ENCODE data around the gene HPSE2.

The HPSE2 gene

DNA sequence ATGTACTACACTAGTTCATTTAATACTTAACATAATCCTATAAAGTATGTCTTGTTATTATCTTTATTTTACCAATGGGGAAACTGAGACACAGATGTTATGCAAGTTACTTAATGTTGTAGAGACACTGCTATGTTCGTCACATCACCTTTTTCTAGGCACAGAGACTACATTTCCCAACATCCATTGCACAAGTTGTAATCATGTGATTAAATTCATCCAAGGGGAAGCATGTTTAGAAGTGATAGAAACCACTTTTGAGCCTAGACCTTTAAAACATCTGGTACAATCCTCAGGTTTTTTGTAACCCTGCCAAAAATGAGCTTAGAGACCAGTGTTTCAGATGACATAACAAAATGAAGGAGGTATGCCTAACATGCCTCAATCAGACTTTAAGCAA lies 402.1 kb downstream of the HPSE2 start:
- DNase-seq (ENCODE audit: low read depth in 2 of 2) = no peak

DNA sequence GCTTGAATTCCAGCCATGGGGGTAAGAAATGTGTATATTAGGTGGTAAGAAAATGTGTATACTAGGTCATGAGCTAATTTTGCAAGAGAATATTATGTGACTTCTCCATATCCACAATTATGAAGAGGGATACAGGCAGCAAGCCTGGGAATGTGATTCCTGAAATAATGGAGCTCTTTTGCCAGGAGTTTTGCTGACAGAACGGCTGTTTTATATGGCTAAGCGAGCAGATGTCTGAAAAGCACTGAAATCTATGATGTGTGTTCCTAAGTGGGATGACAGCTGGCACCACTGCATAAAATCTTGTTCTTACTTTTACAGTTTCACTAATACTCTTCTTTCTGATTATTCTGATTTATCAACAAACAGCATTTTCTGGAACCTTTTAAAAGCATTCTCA lies 402.9 kb downstream of the HPSE2 start:
- DNase-seq (ENCODE audit: low read depth in 2 of 2) = no peak

DNA sequence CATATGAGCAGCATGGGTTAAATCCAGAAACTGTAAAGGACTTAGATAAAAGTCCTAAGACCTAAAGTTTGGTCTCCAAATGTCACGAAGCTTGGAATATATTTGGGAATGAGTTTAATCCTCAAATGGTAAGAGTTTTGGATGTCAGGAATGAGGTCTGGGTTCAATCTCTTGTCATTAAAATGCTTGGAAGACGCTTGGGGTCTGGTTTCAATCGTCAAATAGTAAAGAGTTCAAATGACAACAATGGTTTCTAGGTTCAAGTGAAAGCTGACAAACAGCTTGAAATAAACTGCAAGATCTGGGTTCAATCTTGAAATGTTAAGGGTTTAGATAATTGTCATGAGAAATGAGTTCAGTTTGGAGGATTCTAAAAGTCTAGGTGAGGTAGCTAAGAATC lies 403.5 kb downstream of the HPSE2 start:
- no peak for DNase-seq (ENCODE audit: low read depth in 2 of 2)

DNA sequence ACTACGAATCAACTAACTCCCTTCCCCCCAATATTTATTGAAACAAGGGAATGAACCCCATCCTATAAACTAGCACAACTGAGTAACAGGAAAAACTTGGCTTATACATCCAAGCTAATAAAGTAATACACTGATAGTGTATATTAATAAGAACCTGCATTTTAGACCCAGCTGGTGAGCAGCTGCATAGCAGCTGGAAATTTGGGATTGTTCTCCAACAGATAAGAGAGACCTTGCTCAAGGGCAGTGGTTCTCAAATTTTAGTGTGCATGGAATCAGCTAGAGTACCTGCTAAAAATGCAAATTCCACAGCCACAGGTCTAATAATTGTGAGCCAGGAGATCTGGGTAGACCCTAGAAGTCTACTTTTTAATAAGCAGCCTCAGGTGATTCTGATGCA lies 404.3 kb downstream of the HPSE2 start:
- DNase-seq (ENCODE audit: low read depth in 2 of 2) = no peak

DNA sequence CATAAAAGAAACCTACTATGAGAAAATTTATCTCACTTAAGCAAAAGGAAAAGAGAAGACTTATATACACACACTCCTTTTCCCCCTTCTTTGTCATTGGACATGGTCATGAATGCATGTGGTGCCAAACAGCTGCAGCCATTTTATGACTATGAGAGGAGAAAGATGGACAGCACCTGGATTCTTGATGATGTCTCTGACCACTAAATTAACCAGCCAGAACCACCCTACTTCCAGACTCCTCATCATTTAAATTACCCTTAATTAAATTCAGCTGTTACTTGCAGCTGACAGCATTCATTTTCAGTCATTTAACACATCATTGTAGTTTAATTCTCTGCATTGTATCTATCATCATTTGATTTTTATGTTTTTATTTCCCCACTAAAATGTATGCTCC lies 409.9 kb downstream of the HPSE2 start:
- no peak for DNase-seq (ENCODE audit: low read depth in 2 of 2)

DNA sequence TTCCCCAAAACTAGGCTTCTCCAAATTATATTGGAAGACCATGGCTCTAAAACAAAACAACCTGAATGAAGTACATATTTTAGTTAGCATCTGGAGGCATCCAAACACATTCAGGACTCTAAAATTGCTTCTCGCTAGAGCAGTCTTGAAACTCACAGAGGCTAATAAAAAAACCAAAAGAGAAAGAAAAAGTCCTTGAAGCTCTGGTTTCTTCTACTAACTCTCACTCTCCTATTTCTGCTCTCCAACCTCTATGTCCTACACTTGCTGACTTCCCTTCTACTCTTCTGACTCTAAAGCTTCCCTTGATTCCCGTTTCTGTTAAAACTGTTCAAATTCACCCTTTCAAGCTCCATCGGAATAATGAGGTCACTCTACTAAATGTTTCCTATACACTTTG lies 418.3 kb downstream of the HPSE2 start:
- DNase-seq (ENCODE audit: low read depth in 2 of 2) = no peak

DNA sequence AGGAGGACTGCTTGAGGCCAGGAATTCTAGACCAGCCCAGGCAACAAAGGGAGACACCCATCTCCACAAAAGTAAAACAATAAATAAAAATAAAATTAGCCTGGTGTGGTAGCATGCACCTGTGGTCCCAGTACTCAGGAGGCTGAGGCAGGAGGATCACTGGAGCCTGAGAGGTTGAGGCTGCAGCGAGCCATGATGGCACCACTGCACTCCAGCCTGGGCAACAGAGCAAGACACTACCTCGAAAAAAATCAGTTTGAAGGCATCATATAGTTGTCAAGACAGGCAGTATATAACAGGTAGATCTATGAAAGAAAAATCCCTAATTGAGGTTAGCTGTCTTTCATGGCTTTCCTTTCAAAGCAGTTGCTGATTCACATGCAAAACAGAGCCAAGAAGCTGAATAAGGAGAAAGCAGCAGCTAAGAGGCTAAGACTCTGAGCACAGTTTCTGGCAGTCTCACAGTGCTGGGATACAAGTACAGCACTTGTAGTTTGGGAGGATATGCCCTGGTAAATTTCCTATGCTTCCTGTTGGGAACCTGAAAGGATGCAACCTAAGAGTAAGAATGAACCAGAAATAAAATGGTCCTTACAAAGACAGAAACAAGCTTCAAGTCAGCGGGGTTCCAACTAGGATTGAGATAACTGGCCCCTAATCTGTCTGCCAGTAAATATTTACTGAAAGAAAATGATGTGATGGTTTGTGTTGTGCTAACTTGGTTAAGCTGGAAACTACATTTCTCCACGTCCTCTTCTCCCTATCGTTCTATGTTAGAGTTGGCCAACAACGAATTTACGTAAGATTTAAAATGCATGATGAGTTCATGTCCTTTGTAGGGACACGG lies 420.4 kb downstream of the HPSE2 start:
- no peak for DNase-seq (ENCODE audit: low read depth in 2 of 2)

DNA sequence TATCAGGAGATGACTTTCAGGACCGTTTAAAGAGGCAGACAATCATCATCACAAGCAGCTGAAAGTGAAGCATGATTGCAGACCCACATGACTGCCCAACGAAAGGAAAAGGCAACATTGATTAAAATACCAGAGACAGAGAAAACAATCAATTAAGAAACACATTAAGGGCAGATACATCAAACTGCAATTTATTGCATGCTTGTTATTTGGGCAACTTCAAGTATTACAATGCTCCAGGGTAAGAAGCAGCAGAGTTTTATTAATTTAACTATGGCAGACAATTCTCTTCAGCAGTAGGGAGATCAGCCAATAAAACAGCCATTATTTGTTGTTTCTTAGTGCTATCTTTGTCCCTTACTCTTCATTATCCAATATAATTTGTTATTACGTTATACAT lies 421.2 kb downstream of the HPSE2 start:
- DNase-seq (ENCODE audit: low read depth in 2 of 2) = no peak

DNA sequence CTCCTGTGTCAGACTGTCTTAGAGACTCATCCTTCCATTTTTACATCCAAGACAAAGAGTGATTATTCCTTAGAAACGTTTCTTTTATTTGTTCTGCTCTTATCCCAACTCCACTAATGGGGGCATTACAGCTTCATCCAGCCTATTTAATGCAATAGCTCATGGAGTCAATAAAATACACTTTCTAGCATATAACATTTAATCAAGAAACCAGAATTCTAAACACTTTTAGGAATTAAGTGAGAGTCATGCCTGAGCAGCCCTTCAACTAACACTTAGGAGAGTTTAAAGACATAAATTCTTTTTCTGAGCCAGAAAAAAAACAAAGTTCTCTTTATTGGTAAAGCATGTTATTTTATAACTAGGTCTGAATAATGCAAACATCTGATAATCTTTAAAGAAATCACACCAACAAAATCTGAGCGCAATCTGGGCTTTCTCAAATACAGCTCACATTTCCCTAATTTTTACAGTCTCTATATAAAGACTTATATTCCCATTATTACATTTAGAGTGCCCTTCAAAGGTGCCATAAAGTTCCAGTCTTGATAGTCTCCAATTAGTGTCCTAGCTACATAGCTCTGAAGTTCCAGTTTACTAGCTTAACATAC lies 427.3 kb downstream of the HPSE2 start:
- no peak for DNase-seq (ENCODE audit: low read depth in 2 of 2)

DNA sequence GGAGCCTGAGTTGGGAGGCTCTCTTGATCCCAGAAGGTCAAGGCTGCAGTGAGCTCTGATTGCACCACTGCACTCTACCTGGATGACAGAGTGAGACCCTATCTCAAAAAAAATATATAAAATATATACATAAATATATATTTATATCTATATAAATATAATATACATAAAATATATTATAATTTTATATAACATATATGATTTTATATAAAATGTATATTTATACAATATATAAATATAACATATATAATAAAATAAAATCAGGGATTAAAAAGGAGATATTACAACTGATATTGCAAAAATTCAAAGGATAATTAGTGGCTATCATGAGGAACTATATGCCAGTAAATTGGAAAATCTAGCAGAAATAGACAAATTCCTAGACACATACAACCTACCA lies 435.4 kb downstream of the HPSE2 start:
- no peak for DNase-seq (ENCODE audit: low read depth in 2 of 2)

DNA sequence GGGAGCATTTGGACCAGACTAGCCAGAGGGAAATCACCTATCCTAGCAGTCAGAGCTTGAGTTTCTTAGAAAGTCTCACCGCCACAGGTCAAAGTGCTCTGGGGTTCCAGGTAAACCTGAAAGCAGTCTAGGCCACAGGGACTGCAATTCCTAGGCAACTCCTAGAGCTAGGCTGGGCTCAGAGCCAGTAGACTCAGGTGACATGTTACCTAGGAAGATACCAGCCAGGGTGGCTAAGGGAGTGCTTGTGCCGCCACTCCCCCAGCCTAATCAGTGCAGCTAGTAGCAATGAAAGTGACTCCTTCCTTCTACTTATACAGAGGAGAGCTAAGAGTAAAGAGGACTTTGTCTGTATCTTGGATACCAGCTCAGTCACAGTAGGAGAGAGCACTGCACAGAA lies 440.2 kb downstream of the HPSE2 start:
- no peak for DNase-seq (ENCODE audit: low read depth in 2 of 2)

DNA sequence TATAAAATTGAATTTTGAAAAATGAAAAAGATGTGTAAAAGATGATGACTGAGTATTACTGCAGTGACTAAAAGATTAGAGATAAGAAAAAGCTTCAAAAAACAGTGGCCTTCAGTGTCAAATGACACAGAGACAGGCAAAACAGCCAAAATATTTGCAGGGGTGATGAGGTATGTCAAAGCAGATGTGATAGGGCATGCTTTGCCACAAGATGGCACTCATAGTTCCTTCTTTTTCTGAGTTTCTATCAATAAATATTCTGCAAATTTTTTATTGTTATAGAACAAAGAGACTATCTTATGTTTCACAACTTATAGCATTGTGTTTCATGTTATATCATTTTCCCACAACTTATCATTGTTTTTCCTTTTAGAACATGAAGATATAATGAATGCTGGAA lies 444.8 kb downstream of the HPSE2 start:
- DNase-seq (ENCODE audit: low read depth in 2 of 2) = no peak

DNA sequence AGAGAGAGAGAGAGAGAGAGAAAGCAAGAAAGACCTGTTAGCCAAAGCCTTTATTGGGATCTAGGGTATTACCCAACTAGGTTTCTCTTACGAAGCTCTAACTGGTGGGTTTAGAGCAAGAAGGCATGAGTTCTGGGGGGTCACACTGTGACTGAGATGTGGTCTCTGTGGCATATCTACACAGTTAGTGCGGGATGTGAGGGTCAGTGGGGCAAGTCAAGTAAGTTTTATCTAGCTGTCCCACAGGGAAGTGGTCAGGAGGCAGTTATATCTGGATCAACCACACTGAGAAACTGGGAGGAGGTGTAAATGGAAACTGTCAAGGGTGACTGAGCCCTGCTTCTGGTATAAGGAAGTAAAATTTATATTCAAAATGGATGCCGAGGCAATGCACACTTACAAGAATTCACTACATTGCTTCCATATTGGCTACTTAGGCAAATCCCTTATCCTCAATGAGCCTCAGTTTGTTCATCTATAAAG lies 457.3 kb downstream of the HPSE2 start:
- no peak for DNase-seq (ENCODE audit: low read depth in 2 of 2)

DNA sequence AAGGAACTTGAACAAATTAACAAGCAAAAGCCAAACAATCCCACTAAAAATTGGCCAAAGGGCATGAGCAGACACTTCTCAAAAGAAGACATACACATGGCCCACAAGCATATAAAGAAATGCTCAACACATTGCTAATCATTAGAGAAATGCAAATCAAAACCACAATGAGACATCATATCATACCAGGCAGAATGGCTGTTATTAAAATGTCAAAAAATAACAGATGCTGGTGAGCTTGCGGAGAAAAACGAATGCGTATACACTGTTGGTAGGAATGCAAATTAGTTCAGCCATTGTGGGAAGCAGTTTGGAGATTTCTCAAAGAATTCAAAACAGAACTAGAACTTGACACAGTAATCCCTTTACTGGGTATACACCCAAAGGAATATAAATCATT lies 477.2 kb downstream of the HPSE2 start:
- DNase-seq (ENCODE audit: low read depth in 2 of 2) = no peak

DNA sequence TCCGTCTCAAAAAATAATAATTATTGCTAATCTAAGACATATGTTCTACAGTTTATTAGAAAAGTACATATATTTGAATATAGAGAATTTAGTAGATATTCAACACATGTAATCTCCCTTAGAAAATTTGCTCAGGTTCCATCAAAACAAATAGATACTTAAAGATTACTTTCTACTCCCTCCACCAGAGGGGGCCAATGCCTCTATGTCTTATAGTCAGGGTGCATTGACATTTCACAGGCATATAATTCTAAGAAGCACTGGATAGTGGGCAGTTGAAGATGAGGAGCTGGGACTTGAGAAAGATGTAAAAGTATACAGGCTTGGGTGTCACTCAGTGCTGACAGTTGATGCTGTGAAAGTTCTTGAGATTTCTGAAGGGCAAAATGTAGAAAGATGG lies 487.4 kb downstream of the HPSE2 start:
- no peak for DNase-seq (ENCODE audit: low read depth in 2 of 2)

DNA sequence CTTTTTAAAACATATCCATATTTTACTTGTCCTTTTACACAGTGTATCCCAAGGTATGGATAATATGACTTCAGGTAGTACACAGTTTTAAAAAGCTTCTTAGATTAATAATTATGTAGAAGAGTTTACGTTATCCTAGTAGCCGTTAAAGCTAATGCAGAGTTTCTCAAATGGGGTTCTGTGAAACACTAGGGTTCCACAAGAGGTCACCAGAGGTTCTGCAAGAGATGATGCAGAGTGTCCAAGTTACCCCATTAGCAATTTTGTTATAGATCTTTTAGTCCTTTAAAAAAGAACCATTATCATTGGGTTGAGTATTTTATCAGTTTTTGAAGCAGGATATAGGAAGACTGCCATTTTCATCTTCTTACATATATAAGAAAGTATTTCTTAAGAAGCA lies 490.0 kb downstream of the HPSE2 start:
- no peak for DNase-seq (ENCODE audit: low read depth in 2 of 2)

DNA sequence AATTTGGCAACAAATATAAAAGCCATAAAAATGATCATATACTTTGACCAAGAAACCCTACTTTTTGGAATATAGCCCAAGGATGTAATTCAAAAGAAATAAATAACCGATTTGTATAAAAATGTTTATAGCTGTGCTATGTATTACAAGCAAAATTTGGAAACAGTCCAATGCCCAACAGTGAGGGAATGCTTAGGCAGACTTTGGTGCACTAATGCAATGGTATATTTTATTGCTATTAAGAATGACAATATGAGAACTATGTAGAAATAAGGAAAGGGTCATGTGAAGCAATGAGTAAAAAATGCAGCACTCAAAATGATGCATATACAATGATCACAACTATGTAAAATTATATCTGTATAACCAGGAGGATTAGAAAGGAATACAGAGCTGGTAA lies 515.1 kb downstream of the HPSE2 start:
- DNase-seq (ENCODE audit: low read depth in 2 of 2) = no peak

DNA sequence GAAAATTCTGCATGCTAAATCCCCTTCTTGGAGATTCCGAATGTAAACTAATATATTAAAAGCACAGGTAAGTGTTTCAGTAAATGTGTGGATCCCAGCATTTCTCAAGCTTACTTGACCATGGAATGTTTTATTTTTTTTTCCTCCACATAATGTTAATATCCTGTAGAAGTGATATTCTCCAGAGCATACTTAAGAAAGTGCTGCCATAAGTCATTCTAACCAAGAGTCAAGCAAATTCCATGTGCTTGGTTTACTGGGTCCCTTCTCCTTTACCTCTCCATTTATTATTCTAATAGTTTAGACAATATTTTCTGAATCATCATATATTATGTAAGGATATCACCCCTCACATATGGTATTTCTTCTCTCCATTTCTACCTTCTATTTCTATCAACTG lies 522.1 kb downstream of the HPSE2 start:
- no peak for DNase-seq (ENCODE audit: low read depth in 2 of 2)

DNA sequence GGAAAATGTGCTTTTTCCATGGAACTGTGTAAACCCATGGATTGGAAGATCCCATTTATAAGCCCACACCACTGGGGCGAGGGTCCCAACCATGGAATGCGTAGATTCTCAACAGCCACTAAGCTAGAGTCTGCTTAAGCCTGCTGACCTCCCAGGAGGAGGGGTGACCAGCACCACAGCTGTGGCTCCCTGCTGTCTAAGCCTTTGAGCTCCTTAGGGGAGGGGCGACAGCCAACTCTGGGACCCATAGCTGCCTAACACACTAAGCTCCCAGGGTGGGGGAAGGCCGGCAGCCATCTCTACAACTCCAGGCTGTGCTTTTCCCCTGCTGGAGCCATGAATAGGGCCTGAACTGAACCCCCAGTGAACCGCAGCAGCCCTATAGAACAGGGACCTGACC lies 539.1 kb downstream of the HPSE2 start:
- no peak for DNase-seq (ENCODE audit: low read depth in 2 of 2)

DNA sequence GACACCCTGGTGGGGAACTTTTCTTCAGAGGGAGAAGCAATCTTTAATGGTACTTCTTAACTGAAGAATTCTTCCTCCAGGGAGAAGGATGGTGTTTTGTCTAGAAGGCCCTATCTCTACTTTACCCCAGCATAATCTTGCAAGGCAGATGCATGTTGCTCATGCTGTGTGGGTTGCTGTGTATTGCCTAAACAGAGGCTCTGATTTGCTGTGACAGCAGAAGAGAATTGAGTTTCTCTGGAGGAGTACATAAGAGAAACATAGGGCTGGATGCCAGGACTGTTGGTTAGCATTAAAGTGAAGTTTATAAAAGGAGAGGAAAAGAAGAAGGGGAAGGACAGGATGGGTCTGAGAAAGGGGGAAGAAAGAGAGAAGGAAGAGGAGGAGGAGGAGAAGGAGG lies 540.8 kb downstream of the HPSE2 start:
- no peak for DNase-seq (ENCODE audit: low read depth in 2 of 2)

DNA sequence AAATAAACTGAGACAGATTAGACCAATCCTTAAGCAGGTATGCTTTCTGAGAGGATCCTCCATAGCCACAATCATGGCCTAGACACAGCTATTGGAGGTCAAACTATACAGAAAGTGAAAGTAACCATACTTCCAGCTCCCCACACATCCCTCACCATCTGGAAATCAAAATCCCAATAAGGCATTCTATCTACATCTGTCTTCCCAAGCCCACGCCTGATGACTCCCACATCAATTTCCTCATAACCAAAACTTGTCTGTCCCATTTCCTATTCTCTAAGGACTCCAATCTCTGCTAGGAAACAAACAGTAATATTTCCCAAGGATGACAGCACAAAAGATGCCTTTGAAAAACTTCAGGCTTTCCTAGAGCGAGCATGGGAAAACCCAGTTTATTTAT lies 541.6 kb downstream of the HPSE2 start:
- no peak for DNase-seq (ENCODE audit: low read depth in 2 of 2)

DNA sequence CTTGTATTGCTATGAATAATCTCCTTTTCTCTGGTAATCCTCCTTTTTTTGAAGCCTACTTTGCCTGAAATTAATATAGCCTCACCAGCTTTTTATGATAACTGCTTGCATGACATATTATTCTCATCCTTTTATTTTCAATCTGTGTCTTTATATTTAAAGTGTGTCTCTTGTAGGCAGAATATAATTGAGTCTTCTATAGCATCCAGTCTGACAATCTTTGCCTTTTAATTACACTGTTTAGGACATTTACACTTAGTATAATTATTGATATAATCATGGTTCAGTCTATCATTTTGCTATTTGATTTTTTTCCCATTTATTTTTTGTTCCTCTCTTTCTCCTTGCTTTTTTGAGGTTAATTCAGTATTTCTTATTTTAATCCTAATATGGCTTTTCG lies 548.0 kb downstream of the HPSE2 start:
- DNase-seq (ENCODE audit: low read depth in 2 of 2) = no peak

DNA sequence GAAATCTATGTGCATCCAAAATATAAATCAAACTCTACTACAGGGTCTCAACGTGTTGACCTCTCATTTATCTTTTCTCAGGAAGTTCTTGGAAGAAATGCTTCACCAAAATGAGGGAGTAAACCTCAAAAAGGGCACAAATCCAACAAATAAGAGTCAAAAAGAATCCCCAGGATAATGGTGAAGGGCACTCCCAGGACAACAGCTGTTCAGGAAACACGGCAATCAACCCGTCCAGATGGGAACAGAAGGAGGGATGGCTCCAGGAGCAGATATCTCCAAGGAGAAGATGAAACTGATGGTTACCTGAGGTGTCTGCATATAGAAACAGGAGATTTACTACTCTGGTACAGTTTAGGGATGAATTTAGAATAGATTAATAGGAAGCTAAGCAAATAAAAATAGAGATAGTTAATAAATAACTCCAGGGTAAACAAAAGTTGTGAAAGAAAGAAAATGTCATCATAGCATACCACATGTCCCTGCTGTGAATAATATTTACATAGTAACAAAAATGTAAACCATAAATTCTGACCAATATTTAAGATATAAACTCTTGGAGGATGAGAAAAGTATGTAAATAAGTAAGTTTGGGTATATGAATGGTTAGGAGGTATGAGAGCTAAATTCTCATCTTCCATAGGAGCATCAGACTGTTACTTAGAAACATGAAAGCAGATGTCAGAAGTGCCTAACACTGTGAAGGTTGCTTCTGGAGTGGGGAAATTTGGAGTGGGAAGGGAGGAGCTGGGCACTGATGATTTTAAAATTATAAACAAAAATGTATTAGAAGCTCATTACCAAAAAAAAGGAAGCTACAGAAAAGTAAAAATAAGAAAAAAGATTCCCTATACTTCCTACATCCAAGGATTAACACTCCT lies 551.4 kb downstream of the HPSE2 start:
- DNase-seq (ENCODE audit: low read depth in 2 of 2) = no peak
